Stomach (tissue), 4 donors: ENCODE data around the gene MYO5C.

Source experiments
- POLR2A ChIP-seq, 4 donors: fragments of 450-650 bp; IDR thresholded peaks; one replicate each; pipeline ENCODE4 v1.6.1; 2016; ENCODE audit warnings: antibody characterized with exemption in 4 of 4, control low read depth in 2 of 4, mild to moderate bottlenecking in 1 of 4, moderate library complexity in 1 of 4
- POLR2AphosphoS5 ChIP-seq, 3 donors: sonication (generic); formaldehyde crosslinking; IDR thresholded peaks; one replicate each; pipeline ENCODE4 v1.6.1; 2016; ENCODE audit warnings: antibody characterized with exemption in 3 of 3
- TF ChIP-seq, protein P1 (sequence below), 7 experiments: fragments of 450-650 bp in 4 of 7; fragments of 200-600 bp in 3 of 7; sonication (generic) in 3 of 7; IDR thresholded peaks; one replicate each; pipeline ENCODE4 v1.5.1; 2016 to 2019; ENCODE audit warnings: antibody characterized with exemption in 7 of 7, control low read depth in 2 of 7, mild to moderate bottlenecking in 1 of 7

DNA sequence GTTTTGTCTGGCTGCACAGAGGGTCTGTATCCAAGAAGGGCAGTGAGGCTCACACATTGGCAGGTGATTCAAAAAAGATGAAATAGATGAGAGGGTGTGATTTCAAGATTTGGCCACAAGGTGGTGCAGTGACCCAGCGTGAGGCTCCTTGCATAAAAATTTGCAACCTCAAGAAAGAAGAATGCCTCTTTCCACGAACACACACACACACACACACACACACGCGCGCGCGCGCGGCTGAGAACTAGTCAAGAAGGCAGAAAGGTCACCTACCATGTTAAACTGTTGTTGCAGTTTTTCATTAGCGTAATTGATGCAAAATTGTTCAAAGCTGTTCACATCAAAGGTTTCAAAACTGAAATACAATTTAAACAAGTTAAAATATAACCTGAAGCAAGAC, 39.2 kb downstream of the MYO5C start:
- TF ChIP-seq POLR2A (IDR thresholded peaks at IDR 0.05) (no peak), POLR2AphosphoS5 (IDR thresholded peaks at IDR 0.05) (peak in 1 of 3 donors; percentile 35)
- TF ChIP-seq, protein P1, sequence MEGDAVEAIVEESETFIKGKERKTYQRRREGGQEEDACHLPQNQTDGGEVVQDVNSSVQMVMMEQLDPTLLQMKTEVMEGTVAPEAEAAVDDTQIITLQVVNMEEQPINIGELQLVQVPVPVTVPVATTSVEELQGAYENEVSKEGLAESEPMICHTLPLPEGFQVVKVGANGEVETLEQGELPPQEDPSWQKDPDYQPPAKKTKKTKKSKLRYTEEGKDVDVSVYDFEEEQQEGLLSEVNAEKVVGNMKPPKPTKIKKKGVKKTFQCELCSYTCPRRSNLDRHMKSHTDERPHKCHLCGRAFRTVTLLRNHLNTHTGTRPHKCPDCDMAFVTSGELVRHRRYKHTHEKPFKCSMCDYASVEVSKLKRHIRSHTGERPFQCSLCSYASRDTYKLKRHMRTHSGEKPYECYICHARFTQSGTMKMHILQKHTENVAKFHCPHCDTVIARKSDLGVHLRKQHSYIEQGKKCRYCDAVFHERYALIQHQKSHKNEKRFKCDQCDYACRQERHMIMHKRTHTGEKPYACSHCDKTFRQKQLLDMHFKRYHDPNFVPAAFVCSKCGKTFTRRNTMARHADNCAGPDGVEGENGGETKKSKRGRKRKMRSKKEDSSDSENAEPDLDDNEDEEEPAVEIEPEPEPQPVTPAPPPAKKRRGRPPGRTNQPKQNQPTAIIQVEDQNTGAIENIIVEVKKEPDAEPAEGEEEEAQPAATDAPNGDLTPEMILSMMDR (IDR thresholded peaks at IDR 0.05): peak in 6 of 7 experiments; percentile 45 to 85 (median 78)
